Measurements from ENCODE around the gene C19orf73.
A peak's percentile ranks its signal among the peaks of the same experiment; 100 is the strongest.
"Not testable (repeated sequence)": the region's sequence is repeated elsewhere in the genome, so short reads cannot be mapped to it uniquely, and the experiment has no call there.

Gene C19orf73

DNA sequence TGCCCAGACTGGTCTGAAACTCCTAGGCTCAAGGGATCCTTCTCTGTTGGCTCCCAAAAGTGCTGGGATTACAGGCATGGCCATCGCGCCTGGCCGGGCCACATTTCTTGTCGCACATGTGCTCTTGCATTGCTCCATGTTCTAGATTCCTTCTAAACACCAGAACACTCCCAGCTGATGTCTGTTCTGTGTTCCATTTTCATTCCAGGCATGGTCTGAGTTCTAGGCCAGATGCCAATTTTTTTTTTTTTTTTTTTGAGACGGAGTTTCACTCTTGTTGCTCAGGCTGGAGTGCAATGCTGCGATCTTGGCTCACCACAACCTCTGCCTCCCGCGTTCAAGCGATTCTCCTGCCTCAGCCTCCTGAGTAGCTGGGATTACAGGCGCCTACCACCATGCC, 2.9 kb upstream of the C19orf73 start:
- no CpG with 5 or more reads among the region's 10 CpGs for WGBS (ENCODE audit: extremely low coverage, insufficient coverage, insufficient read length)
- not testable (repeated sequence) for H2AFZ ChIP-seq (ENCODE audit: insufficient read depth, low read length, poor library complexity); H3K18ac ChIP-seq (ENCODE audit: low read length); H3K36me3 ChIP-seq (ENCODE audit: control insufficient read depth in 1 of 2, insufficient read depth in 2 of 2, low read length in 2 of 2); H3K23ac ChIP-seq (ENCODE audit: low read length); H3K9me3 ChIP-seq (ENCODE audit: insufficient read depth, low read depth, low read length); H4K12ac ChIP-seq (ENCODE audit: low read depth, low read length); H3K79me1 ChIP-seq (ENCODE audit: low read length); H2BK5ac ChIP-seq (ENCODE audit: low read depth, low read length, poor library complexity); H3K27ac ChIP-seq (ENCODE audit: low read depth, low read length); H2BK120ac ChIP-seq (ENCODE audit: insufficient read depth, low read length, poor library complexity); H2AK5ac ChIP-seq (ENCODE audit: low read length); H3K14ac ChIP-seq (ENCODE audit: low read length); H2BK12ac ChIP-seq (ENCODE audit: low read length); H3K4me3 ChIP-seq (ENCODE audit: low read depth, low read length); H4K91ac ChIP-seq (ENCODE audit: low read depth, low read length); H3K27me3 ChIP-seq (ENCODE audit: insufficient read depth, low read length); H4K8ac ChIP-seq (ENCODE audit: low read depth, low read length); H3K9ac ChIP-seq (ENCODE audit: low read length); H3K4me2 ChIP-seq (ENCODE audit: low read length); H3K4ac ChIP-seq (ENCODE audit: low read depth, low read length); H3K79me2 ChIP-seq (ENCODE audit: control insufficient read depth, insufficient read depth, low read length, poor library complexity)
- DNase-seq: peak; percentile 70 to 86
- H3K4me1 ChIP-seq (ENCODE audit: control insufficient read depth in 1 of 2, insufficient read depth in 2 of 2, low read length in 2 of 2): peaks cover 19 to 24% of the 10 kb centered on the region in 2 experiments

DNA sequence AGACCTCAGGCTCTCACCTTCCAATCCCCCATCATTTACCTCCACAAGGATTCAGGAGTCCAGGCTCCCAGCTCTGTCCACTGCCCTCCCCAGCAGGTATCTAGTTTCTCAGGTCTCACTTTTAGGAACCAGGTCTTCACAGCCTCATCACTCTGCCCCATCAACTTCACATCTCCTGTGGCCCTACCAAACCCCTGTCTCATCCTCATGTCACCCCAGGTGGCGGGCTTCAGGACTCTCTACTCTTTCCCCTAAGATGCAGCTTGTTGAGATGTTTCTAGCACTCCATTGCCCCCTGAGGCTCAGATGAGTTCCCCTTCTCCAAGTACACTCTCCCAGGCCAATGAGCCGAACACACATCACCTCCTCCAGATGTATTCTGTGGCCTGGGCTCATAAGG, 1.9 kb upstream of the C19orf73 start:
- H3K27ac ChIP-seq (ENCODE audit: low read depth, low read length): no peak overlapping the region
- H3K79me1 ChIP-seq (ENCODE audit: low read length): peaks cover 8% of the 10 kb centered on the region
- H2AFZ ChIP-seq (ENCODE audit: insufficient read depth, low read length, poor library complexity): no peak overlapping the region
- H2AK5ac ChIP-seq (ENCODE audit: low read length): no peak overlapping the region
- peaks cover 3% of the 10 kb centered on the region for H3K27me3 ChIP-seq (ENCODE audit: insufficient read depth, low read length)
- no peak overlapping the region for H4K8ac ChIP-seq (ENCODE audit: low read depth, low read length)
- no peak overlapping the region for H3K4me3 ChIP-seq (ENCODE audit: low read depth, low read length)
- peaks cover 19 to 24% of the 10 kb centered on the region in 2 experiments for H3K4me1 ChIP-seq (ENCODE audit: control insufficient read depth in 1 of 2, insufficient read depth in 2 of 2, low read length in 2 of 2)
- peaks cover 2 to 6% of the 10 kb centered on the region in 2 experiments for H3K36me3 ChIP-seq (ENCODE audit: control insufficient read depth in 1 of 2, insufficient read depth in 2 of 2, low read length in 2 of 2)
- no peaks in the 10 kb centered on the region for H3K9me3 ChIP-seq (ENCODE audit: insufficient read depth, low read depth, low read length)
- H4K12ac ChIP-seq (ENCODE audit: low read depth, low read length): no peak overlapping the region
- H2BK12ac ChIP-seq (ENCODE audit: low read length): no peak overlapping the region
- no peak overlapping the region for H3K18ac ChIP-seq (ENCODE audit: low read length)
- H3K9ac ChIP-seq (ENCODE audit: low read length): no peak overlapping the region
- no peak overlapping the region for H3K4me2 ChIP-seq (ENCODE audit: low read length)
- H2BK5ac ChIP-seq (ENCODE audit: low read depth, low read length, poor library complexity): no peak overlapping the region
- no peak overlapping the region for H2BK120ac ChIP-seq (ENCODE audit: insufficient read depth, low read length, poor library complexity)
- H3K4ac ChIP-seq (ENCODE audit: low read depth, low read length): no peak overlapping the region
- H3K23ac ChIP-seq (ENCODE audit: low read length): no peak overlapping the region
- peaks cover 3% of the 10 kb centered on the region for H3K79me2 ChIP-seq (ENCODE audit: control insufficient read depth, insufficient read depth, low read length, poor library complexity)
- no peak for DNase-seq
- no peak overlapping the region for H4K91ac ChIP-seq (ENCODE audit: low read depth, low read length)
- no peak overlapping the region for H3K14ac ChIP-seq (ENCODE audit: low read length)
- no CpG with 5 or more reads among the region's 2 CpGs for WGBS (ENCODE audit: extremely low coverage, insufficient coverage, insufficient read length)

GRCh38 chr19:49120325-49120683, 1.4 kb upstream of the C19orf73 start:
- Histone ChIP-seq H3K4me1 (ENCODE audit: control insufficient read depth in 1 of 2, insufficient read depth in 2 of 2, low read length in 2 of 2) (peaks cover 15 to 20% of the 10 kb centered on the region in 2 experiments), H3K36me3 (ENCODE audit: control insufficient read depth in 1 of 2, insufficient read depth in 2 of 2, low read length in 2 of 2) (peaks cover 2 to 6% of the 10 kb centered on the region in 2 experiments), H3K79me2 (ENCODE audit: control insufficient read depth, insufficient read depth, low read length, poor library complexity) (peaks cover 3% of the 10 kb centered on the region), H4K12ac (ENCODE audit: low read depth, low read length) (no peak overlapping the region), H3K4me3 (ENCODE audit: low read depth, low read length) (no peak overlapping the region), H3K4ac (ENCODE audit: low read depth, low read length) (no peak overlapping the region), H3K18ac (ENCODE audit: low read length) (no peak overlapping the region), H3K27me3 (ENCODE audit: insufficient read depth, low read length) (peaks cover 3% of the 10 kb centered on the region), H3K9me3 (ENCODE audit: insufficient read depth, low read depth, low read length) (no peaks in the 10 kb centered on the region), H2AFZ (ENCODE audit: insufficient read depth, low read length, poor library complexity) (no peak overlapping the region), H3K27ac (ENCODE audit: low read depth, low read length) (no peak overlapping the region), H3K14ac (ENCODE audit: low read length) (no peak overlapping the region), H2AK5ac (ENCODE audit: low read length) (no peak overlapping the region), H3K4me2 (ENCODE audit: low read length) (peak overlapping the region; percentile 91), H2BK12ac (ENCODE audit: low read length) (no peak overlapping the region), H3K9ac (ENCODE audit: low read length) (no peak overlapping the region), H2BK120ac (ENCODE audit: insufficient read depth, low read length, poor library complexity) (no peak overlapping the region), H4K8ac (ENCODE audit: low read depth, low read length) (no peak overlapping the region), H3K23ac (ENCODE audit: low read length) (no peak overlapping the region), H3K79me1 (ENCODE audit: low read length) (peaks cover 5% of the 10 kb centered on the region), H4K91ac (ENCODE audit: low read depth, low read length) (no peak overlapping the region), H2BK5ac (ENCODE audit: low read depth, low read length, poor library complexity) (no peak overlapping the region)
- no peak for DNase-seq
- no CpG with 5 or more reads among the region's 16 CpGs for WGBS (ENCODE audit: extremely low coverage, insufficient coverage, insufficient read length)

DNA sequence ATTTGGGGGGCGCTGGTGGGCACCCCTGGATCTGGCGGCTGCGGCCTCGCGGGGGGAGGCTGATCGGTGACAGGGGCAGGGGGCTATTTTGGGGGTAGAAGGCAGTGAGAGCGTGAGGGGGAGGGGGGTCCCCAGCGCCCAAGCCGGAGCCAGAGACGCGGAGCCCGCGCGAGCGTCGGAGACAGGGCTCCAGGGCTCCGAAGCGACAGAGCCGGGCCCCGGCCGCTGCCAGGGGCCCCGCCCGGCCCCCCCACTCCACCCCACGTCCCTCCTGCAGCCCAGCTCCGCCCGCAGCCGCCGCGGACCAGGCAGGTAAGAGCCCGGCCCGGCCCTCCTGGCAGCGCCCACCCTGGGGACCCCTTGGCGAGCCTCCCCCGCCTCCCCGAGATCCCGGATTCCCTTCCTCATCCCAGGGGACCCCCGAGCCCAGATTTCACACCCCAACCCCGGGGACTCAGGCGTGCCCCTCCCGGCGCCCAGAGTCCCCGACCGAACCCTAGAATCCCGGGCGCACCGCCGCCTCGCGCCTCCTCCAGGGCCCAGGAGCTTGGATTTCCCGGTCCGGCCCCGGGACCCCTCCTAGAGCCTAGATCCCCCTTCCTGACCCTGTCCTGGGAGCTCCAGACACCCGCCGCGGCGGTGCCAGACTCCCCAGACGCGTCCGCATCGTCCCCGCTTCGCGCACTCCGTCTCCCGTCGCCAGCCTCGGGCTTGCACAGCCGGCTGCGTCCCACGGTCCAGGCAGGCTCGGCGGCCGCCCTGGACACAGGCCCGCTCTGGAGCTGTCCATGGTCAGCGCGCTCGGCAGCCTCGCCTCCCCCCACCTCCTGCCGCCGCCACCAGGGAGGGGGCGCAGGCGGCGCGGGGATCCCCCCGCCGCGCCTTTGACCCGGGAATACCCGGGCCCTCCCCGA, 725 bp upstream of the C19orf73 start, which contains the start of gene PPFIA3:
PPFIA3 (plus strand) TSS at position 134 of the 914 bp plus-strand sequence. CDS start 8,330 bp downstream, outside the sequence.
- Histone ChIP-seq H4K12ac (ENCODE audit: low read depth, low read length) (peak within 1 kb of the TSS; percentile 89), H2AK5ac (ENCODE audit: low read length) (peak within 1 kb of the TSS; percentile 8), H3K79me1 (ENCODE audit: low read length) (peaks cover 10% of the 10 kb centered on the region), H3K4me2 (ENCODE audit: low read length) (peak within 1 kb of the TSS; percentile 91), H3K9ac (ENCODE audit: low read length) (peak within 1 kb of the TSS; percentile 71), H3K27me3 (ENCODE audit: insufficient read depth, low read length) (peaks cover 3% of the 10 kb centered on the region), H2BK12ac (ENCODE audit: low read length) (peak within 1 kb of the TSS; percentile 20), H2BK120ac (ENCODE audit: insufficient read depth, low read length, poor library complexity) (peak within 1 kb of the TSS; percentile 94), H3K4me3 (ENCODE audit: low read depth, low read length) (peak within 1 kb of the TSS; percentile 64), H4K91ac (ENCODE audit: low read depth, low read length) (peak within 1 kb of the TSS; percentile 96), H3K27ac (ENCODE audit: low read depth, low read length) (peak within 1 kb of the TSS; percentile 79), H3K23ac (ENCODE audit: low read length) (no peak within 1 kb of the TSS), H3K4ac (ENCODE audit: low read depth, low read length) (peak within 1 kb of the TSS; percentile 75), H4K8ac (ENCODE audit: low read depth, low read length) (peak within 1 kb of the TSS; percentile 92), H3K36me3 (ENCODE audit: control insufficient read depth in 1 of 2, insufficient read depth in 2 of 2, low read length in 2 of 2) (peaks cover 2 to 6% of the 10 kb centered on the region in 2 experiments), H2AFZ (ENCODE audit: insufficient read depth, low read length, poor library complexity) (peak within 1 kb of the TSS; percentile 80), H3K79me2 (ENCODE audit: control insufficient read depth, insufficient read depth, low read length, poor library complexity) (peaks cover 5% of the 10 kb centered on the region), H3K9me3 (ENCODE audit: insufficient read depth, low read depth, low read length) (no peaks in the 10 kb centered on the region), H2BK5ac (ENCODE audit: low read depth, low read length, poor library complexity) (peak within 1 kb of the TSS; percentile 93), H3K4me1 (ENCODE audit: control insufficient read depth in 1 of 2, insufficient read depth in 2 of 2, low read length in 2 of 2) (peaks cover 12 to 18% of the 10 kb centered on the region in 2 experiments), H3K14ac (ENCODE audit: low read length) (peak within 1 kb of the TSS; percentile 98), H3K18ac (ENCODE audit: low read length) (peak within 1 kb of the TSS; percentile 94)
- DNase-seq: peak; percentile 61 to 79
- no CpG with 5 or more reads among the region's 90 CpGs for WGBS (ENCODE audit: extremely low coverage, insufficient coverage, insufficient read length)
